KG1 (cell line): ENCODE data around the gene LPAR1.
"Not testable (repeated sequence)": the region's sequence is repeated elsewhere in the genome, so short reads cannot be mapped to it uniquely, and the experiment has no call there.

Source experiments
- DNase-seq: peaks from one replicate; lab custom pipeline; 2025; lab: John Stamatoyannopoulos, UW

LPAR1 gene

DNA sequence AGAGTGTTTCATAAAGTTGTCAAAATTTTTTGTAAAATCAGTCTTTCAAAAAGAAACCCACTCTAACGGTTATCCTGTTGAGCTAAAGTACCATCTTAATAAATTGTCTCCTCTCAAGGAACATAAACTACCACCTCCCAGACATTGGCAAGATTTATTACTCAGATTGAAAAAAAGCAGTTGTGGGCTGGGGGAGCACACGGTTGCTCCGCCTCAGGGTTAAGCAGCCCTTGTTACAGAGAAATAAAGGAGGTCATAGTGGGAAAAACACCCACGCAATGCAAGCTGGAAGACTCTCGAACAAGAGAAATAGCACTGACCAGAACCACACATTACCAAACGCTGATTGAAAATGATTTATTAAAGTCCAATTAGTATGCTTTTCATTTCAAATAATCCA, 165.3 kb downstream of the LPAR1 start:
- DNase-seq, result no peak

DNA sequence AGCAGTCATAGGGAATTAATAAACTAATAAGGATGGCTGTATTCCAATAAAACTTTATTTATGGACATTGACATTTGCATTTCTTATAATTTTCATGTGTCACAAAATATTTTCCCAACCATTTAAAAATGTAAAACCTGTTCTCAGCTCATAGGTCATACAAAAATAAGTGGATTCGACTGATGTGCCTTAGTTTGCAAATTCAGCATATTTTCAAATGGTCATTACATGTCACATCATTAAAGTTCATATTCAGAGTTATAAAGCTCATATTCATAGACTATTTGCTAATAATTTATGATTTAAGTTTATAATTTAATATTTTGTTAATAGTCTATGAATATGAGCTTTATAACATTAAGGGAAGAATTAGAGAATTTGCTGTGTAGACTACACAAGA, 166.5 kb downstream of the LPAR1 start:
- DNase-seq, result no peak

DNA sequence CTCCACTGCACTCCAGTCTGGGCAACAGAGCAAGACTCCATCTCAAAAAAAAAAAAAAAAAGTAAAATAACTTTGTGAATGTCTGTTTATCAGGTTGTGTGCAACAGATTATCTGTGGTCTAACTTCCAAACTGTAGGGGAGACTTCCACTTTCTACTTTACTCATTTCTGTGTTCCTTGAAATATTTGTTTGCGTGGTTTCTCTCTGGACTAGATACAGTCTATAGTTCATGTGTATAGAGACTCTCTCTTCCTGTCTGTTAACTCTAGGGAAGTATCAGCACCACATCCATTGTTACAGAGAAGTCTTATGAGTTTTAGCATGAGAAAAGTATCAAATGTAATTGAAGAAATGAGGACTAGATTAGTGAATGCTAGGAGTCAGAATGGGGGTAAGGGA, 168.3 kb downstream of the LPAR1 start:
- no peak for DNase-seq

DNA sequence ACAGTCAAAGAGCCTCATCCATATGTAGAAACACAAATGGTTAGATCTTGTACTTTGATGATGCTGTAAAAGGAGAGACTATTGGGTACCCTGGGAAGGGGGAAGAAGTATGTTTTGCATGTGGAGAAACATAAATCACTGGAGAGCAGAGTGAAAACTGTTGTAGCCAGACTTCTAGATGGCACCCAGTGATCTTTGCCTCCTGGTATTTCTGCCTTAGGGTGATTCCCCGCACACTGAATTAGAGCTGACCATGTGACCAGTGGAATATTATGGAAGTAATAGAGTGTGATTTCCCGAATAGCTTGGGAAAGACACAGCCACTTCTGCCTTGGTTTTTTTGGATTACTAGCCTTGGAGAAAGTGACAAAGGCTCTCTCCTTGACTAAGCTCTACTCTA, 174.3 kb downstream of the LPAR1 start:
- DNase-seq, result no peak

DNA sequence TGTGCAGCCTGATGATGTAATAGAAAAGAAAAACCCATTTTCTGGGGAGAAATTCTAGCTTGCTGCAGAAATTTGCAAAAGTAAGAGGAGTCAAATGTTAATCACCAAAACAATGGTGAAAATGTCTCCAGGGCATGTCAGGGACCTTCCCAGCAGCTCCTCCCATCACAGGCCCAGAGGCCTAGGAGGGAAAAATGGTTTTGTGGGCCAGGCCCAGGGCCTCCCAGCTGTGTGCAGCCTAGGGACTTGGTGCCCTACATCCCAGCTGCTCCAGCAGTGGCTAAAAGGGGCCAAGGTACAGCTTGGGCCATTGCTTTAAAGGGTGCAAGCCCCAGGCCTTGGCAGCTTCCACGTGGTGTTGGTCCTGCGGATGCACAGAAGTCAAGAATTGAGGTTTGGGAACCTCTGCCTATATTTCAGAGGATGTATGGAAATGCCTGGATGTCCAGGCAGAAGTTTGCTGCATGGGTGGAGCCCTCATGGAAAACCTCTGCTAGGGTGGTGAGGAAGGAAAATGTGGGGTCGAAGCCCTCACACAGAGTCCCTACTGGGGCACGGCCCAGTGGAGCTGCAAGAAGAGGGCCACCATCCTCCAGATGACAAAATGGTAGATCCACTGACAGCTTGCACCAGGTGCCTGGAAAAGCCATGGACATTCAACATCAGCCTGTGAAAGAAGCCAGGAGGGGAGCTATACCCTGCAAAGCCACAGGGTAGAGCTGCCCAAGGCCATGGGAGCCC, 176.7 kb downstream of the LPAR1 start:
- DNase-seq, result not testable (repeated sequence)

DNA sequence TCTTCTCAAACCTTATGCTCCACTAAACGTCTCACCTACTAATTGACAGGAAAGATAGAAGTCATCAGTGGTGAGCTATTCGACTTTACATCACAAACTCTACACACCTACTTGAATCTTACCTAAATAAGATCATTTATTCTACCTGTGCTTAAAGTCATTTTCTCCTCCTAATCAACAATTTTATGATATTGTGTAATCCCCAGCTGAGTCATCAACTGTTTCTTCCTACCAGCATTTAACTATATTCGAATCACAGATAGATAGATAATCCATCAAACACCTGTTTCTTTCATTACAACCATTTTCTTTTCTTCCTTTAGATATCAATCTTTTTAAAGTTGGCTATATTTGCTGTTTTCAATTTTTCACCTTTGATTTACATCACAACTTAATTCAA, 181.5 kb downstream of the LPAR1 start:
- no peak for DNase-seq

DNA sequence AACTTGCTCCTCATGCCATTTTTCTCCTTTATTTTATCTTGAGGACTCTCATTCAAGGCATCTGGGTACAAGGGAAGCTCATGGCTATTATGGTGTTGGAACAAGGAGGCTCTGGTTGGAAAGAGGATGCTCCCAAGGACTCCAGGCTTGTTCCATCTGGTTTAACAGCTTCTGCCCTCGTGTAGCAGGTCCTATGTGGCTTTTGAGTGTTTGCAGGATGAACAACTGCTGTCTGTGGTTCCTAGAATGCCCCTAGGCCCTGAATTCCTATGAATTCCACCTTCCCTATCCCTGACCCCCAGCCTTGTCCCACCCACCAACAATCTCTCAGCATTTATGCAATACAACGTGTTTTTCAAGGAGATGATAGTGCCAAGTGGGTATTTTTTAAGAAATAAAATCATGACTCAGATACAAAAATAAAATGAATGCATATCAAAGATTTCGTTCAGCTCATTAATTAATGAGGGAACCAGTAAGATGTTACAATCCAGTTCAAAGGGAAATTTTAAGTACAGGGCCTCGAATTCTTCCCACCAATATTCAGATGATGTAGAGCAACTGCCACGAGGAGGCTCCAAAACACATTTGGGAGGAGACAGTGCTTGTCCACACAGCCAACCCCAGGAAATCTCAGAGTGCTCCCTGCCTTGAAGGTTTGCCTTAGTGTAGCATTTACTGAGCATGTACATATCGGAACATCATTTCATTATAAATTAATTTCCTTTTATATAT, 187.7 kb downstream of the LPAR1 start:
- DNase-seq, result no peak

DNA sequence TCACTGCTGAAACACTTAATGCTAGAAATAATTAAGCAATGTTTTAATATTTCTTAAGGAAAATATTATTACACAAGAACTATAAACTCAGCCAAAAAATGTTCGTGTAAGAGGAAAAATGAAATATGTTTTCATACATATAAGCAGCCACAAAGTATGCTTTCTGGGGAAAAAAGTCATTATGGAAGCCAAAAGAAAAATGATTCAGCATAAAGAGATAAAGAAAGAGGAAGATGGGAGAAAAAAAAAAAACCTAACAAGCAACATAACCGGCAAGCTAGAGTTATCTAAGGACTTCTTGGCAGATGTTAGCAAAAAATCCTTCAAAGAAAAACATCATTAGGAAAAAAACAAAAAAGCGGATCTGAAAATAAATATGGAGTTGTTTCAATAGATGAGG, 190.6 kb downstream of the LPAR1 start:
- no peak for DNase-seq

DNA sequence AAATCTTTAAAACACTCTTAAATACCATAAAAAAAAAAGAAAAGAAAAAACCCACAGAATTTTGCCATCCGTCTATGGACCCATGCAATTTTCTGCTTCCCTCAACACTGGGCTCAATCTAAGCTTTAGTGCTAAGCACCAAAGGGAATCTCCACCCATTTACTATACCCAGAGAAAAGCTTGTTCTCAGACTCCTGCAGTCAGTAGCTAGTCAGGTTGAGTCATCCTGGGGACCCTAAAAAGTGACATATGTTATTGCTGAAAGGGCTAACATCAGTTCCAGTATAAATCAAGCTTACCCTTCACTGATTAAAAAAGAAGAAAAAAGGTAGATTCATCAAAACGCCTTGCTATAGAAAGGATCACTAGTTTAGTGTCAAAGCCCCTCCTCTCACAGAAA, 192.1 kb downstream of the LPAR1 start:
- no peak for DNase-seq

DNA sequence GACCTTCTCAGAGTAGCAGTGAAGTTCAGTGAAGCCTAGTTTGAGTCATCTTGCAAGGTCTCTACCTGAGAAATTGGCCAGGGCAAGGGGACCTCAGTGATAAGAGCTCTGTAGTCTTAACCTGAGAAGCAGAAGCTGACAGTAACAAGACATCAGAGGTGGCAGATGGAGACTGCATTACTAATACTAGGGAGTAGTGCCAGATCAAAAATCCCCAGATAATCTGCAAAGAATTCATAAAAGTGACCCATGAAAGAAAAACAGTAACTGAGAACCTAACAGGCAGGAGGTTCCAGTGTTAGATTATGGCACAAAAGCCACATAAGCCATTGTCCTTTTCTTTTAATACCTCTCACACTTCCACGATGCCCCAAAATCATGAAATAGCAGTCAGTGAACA, 194.1 kb downstream of the LPAR1 start:
- DNase-seq, result no peak

DNA sequence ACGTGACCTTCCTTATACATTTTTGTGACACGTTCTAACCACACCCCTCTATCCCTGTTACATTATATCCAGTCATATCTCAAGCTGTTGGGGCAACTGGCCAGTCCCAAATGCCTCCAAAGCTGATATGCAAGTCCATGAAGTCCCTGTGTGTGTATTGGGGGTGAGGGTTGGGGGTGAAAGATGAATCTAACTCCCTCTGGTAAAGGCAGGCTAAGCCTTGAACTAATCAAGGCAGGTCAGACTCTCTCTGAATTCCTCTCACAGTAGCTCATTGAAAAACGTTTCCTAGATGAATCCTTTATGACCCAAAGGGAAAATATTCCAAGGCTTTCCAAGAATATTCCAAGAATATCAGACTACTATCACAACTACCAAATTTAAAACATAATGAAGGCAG, 195.3 kb downstream of the LPAR1 start:
- no peak for DNase-seq

DNA sequence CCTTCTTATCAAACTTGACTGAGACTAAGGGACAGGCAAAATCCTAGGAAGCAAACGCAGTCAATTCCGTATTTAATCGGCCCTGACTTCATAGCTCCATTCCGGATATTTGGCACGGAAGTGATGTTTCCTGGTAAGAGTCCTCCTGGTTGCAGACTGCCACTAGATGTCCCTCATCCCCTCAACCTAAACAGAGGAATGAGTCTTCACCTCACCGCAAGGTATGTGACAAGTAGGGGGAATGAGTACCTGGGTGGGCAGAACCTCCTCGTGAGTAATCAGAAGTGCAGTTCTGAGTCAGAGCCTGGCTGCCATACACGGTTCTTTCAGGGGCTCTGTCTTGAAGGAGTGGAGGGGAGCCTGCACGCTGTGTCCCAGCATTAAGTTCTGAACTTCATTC, 196.1 kb downstream of the LPAR1 start:
- no peak for DNase-seq

DNA sequence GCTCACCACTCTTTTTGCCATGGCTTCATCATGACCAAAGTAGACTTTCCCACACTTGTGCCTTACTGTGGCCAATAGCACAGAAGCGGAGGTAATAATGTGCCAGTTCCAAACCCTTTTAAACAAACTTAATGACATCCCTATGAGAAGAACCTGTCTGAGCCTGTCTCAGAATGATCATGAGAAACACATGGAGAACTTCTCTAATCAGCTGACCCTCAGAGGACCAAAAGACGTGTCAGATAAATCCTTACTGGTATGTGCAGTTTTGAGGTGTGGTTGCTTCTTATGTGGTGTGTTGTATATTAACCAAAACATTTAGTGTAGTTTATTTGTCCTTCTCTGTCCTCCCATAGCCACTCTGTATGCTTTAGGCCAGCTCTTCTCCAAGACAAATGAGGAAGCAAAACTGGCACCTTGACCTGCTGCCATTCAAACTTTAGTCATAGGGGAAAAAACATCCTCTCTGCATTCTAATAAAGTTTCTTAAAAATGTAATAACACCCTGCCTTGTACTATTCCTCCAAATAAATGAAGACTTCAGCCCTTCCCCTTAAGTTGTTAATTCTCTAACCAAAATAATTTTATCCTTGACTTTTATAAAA, 200.8 kb downstream of the LPAR1 start:
- DNase-seq, result no peak

DNA sequence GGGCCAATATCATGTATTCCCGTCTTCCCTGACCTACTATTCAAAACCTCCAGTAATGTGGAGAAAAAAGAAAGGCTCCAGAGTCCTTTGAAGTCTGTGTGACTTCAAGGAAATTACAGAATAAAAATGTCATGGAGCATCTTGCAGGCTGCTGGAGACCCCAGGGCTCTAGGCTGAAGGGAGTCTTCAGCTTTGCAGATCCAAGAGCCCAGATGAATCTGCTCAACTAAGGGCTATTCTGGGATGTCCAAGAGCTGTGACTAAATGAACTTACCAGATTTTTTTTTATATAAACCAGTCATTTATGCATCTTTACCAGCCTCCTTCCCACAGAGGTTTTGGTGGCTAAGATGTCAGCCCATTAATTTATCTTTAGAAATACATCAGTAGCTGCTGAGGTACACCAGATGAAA, 202.4 kb downstream of the LPAR1 start:
- DNase-seq, result no peak

DNA sequence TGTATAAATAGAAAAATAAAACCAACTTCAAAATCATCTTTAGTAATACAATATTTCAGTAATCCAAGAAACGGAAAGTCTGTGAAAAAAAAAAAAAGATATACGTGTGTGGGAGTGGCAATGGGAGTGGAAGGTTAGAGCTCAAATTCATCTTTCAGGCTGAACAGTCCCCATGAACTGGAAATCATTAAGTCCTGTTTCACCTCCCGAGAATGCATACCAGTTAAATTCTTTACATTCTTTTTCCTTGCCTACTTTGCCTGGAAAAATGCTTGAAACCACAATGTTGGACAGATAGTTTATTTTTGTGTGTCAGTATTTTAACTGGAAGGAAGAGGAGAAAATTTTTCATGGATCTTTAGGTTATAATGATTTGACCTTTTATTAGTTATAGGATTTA, 202.9 kb downstream of the LPAR1 start:
- no peak for DNase-seq

DNA sequence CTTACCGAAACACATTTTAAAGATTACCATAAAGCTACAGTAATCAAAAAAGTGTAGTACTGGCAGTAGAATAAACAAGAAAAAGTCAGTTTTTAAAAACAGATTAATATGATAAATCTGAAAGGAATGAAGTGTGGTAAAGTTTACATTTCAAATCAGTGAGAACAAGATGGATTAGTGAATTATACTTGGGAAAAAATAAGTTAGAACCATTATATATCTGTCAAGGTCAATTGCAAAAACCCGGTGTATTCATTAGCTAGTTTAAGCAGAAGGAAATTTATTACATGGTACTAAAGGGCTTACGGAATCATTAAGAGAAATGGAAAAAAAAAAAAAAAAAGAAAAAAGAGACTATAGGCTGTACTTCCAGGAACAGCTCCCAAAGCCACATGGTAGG, 205.3 kb downstream of the LPAR1 start:
- no peak for DNase-seq

DNA sequence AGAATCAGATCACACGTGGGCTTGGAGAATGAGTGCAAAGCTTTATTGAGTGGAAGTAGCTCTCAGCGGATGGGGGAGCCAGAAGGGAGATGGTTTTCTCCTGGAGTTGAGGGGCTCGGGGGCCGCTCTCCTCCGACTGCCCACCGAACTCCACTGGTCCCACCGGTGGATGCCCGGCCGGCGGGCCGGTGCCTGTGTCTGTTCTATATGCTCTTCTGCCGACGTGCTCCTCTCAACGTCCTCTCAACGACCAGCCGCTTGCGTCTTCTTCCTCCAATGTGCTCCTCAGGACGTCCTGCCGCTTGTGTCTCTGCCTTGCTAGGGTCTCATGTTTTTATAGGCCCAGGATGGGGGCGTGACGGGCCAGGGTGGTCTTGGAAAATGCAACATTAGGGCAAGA, 207.8 kb downstream of the LPAR1 start:
- no peak for DNase-seq

DNA sequence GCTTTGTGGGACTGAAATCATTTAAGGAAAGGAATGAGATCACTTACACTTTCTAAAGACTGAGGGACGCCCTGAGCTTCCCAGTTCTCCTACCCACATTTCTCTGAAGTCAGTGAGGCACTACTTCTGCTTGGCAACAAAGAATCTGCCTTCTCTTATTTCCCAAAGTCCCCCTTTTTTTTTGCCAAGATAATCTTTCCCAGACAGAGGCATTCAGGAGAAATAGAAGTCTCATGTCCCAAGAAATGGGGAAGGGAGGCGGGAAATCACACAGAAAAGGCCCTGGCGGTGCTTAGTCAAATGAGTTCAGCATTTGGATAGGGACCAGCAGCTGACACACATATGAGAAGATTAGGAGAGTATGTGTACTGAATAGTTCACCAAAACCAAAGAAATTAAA, 210.0 kb downstream of the LPAR1 start:
- no peak for DNase-seq

DNA sequence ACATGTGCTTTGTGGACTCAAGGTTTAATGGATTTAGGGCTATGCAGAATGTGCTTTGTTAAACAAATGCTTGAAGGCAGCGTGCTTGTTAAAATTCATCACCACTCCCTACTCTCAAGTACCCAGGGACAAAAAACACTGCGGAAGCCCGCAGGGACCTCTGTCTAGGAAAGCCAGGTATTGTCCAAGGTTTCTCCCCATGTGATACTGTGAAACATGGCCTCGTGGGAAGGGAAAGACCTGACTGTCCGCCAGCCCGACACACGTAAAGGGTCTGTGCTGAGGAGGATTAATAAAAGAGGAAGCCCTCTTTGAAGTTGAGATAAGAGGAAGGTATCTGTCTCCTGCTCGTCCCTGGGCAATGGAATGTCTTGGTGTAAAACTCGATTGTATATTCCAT, 211.9 kb downstream of the LPAR1 start:
- DNase-seq, result not testable (repeated sequence)

DNA sequence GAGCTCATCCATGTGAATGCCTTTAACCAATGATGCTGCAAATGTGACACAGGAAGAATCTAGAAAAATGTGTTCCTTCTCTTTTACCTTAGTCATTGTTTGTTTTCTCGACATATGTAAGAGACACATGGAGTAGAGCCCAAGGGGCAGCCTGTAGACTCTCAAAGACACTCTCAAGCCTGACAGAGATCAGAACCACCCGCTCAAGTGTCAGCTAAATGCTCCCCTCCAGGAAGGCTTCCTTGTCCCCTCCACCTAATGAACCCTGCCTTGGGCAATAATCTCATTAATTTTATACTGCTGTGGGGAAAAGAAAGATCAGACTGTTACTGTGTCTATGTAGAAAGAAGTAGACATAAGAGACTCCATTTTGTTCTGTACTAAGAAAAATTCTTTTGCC, 212.3 kb downstream of the LPAR1 start:
- DNase-seq, result no peak

DNA sequence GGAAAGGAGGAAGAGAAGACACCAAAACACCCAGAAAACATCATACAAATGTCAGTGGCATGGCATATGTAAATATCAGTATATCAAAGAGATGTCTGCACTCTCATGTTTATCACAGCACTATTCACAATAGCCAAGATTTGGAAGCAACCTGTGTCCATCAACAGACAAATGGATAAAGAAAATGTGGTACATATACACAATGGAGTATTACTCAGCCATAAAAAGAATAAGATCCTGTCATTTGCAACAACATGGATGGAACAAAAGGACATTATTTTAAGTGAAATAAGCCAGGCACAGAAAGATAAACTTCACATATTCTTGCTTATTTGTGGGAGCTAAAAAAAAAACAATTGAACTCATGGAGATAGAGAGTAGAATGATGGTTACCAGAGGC, 213.1 kb downstream of the LPAR1 start:
- DNase-seq, result not testable (repeated sequence)
